AG04450 (cell line): ENCODE results near the gene SESN3. TPM values are rescaled to one million over a fixed set of nuclear protein-coding genes. Genes with fewer than 3 reads are reported as not detected.
"Not testable (repeated sequence)": the region's sequence is repeated elsewhere in the genome, so short reads cannot be mapped to it uniquely, and the experiment has no call there.

ENCODE experiments used
- CTCF ChIA-PET: fragments of 300-600, 350-600 bp; formaldehyde crosslinking; extraction: SDS; loops from one replicate; lab custom pipeline; 2022; ENCODE audit warnings: antibody characterized with exemption, inconsistent platforms; lab: Charles Lee
- POLR2A ChIA-PET: fragments of 350-600 bp; formaldehyde crosslinking; extraction: SDS; loops from one replicate; lab custom pipeline; 2021; ENCODE audit warnings: antibody characterized with exemption, inconsistent platforms; lab: Yijun Ruan, JAX
- DNase-seq: peaks from one replicate; pipeline ENCODE4 v3.0.0-alpha.2; 2011; ENCODE audit warnings: low read depth, low spot score
- H3K27ac ChIP-seq: one replicate; pipeline ENCODE4 v1.5.1; 2012; ENCODE audit warnings: low read depth, low read length, control low read depth
- H3K27me3 ChIP-seq: one replicate; pipeline ENCODE4 v1.6.0; 2012; ENCODE audit warnings: low read length; ENCODE audit not compliant: control insufficient read depth, insufficient read depth
- H3K4me3 ChIP-seq: 2 replicates; pipeline ENCODE4 v1.5.1; 2011; ENCODE audit warnings: mild to moderate bottlenecking, low read depth, low read length, control low read depth
- H3K9me3 ChIP-seq: 2 replicates; pipeline ENCODE4 v1.5.1; 2012; ENCODE audit warnings: low read length; ENCODE audit not compliant: control insufficient read depth, insufficient read depth
- polyA minus RNA-seq: library from RNA; depleted of rRNA, polyadenylated mRNA; stranded (reverse); fragments of >200 nt; gene quantifications from 2 replicates; pipeline ENCODE4 v1.2.3, GENCODE V29; 2011; rRNA and poly(A)+ RNA removed
- polyA plus RNA-seq: library from polyadenylated mRNA; depleted of rRNA; stranded (reverse); fragments of >200 nt; gene quantifications from 2 replicates; pipeline ENCODE4 v1.2.3, GENCODE V29; 2011; rRNA removed
- TF ChIP-seq, protein P1 (sequence below): IDR thresholded peaks from 2 replicates; pipeline ENCODE4 v1.5.1; 2011; ENCODE audit warnings: low read depth, low read length, control low read depth, inconsistent platforms

SESN3 gene, protein sequence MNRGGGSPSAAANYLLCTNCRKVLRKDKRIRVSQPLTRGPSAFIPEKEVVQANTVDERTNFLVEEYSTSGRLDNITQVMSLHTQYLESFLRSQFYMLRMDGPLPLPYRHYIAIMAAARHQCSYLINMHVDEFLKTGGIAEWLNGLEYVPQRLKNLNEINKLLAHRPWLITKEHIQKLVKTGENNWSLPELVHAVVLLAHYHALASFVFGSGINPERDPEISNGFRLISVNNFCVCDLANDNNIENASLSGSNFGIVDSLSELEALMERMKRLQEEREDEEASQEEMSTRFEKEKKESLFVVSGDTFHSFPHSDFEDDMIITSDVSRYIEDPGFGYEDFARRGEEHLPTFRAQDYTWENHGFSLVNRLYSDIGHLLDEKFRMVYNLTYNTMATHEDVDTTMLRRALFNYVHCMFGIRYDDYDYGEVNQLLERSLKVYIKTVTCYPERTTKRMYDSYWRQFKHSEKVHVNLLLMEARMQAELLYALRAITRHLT
- 2.8 and 4.2 TPM in 2 replicates for polyA plus RNA-seq
- polyA minus RNA-seq, result 4.1 and 6.6 TPM in 2 replicates

DNA sequence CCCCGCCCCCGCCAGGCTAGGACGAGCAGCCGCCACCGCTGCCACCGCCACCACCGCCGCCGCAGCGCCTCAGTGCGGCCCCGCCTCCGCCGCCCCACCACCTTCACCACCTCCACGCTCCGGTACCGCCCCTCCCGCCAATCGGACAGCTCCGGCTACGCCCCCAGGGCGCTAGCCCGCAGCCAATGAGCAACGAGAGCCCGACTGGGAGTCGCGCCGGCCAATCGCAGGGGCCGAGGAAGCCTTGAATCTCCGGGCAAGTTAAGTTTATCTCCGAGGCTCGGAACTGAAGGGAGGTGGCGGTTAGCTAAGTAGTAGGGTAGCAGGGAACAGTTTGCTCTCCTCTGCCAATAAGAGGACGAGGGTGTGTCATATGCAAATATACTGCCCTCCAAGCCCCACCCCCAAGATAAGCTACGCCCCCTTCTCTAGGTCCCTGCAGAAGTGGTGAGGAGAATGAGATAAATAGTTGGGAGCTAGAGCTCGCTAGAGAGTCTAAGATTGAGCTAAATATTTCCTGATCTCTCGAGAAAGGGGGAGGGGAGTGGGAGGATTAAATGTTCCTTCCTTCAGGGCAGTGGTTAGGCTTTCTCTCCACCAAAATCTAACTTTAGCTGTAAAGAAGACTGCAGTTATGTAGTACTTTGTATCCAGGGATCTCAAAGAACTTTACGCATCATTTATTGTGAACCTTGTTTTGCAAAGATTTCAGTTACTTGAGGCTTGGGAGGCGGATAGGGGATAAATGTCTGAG, at the start of gene SESN3:
SESN3 (minus strand) TSS at position 76 of the 754 bp plus-strand sequence. CDS start 342 bp downstream, outside the sequence.
- H3K27ac ChIP-seq, result peak within 1 kb of the TSS; percentile 42
- peak; percentile 90 for DNase-seq
- H3K4me3 ChIP-seq, result peak within 1 kb of the TSS; percentile 59
- H3K9me3 ChIP-seq, result peaks cover 4% of the 10 kb centered on the region; the same call in 1 of the 2 replicates
- TF ChIP-seq, protein P1, sequence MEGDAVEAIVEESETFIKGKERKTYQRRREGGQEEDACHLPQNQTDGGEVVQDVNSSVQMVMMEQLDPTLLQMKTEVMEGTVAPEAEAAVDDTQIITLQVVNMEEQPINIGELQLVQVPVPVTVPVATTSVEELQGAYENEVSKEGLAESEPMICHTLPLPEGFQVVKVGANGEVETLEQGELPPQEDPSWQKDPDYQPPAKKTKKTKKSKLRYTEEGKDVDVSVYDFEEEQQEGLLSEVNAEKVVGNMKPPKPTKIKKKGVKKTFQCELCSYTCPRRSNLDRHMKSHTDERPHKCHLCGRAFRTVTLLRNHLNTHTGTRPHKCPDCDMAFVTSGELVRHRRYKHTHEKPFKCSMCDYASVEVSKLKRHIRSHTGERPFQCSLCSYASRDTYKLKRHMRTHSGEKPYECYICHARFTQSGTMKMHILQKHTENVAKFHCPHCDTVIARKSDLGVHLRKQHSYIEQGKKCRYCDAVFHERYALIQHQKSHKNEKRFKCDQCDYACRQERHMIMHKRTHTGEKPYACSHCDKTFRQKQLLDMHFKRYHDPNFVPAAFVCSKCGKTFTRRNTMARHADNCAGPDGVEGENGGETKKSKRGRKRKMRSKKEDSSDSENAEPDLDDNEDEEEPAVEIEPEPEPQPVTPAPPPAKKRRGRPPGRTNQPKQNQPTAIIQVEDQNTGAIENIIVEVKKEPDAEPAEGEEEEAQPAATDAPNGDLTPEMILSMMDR, result no peak
- H3K27me3 ChIP-seq, result peaks cover 23% of the 10 kb centered on the region
- ChIA-PET CTCF (interaction anchor here (0.5 to 1.6 kb wide), 6 partner anchors 10 to 533 kb away, joined by 3 to 13 read pairs (median 4); no protein-coding TSS in a partner anchor), POLR2A (interaction anchor here (0.5 to 0.8 kb wide), 2 partner anchors 12 to 908 kb away, joined by 5 to 6 read pairs; no protein-coding TSS in a partner anchor)

DNA sequence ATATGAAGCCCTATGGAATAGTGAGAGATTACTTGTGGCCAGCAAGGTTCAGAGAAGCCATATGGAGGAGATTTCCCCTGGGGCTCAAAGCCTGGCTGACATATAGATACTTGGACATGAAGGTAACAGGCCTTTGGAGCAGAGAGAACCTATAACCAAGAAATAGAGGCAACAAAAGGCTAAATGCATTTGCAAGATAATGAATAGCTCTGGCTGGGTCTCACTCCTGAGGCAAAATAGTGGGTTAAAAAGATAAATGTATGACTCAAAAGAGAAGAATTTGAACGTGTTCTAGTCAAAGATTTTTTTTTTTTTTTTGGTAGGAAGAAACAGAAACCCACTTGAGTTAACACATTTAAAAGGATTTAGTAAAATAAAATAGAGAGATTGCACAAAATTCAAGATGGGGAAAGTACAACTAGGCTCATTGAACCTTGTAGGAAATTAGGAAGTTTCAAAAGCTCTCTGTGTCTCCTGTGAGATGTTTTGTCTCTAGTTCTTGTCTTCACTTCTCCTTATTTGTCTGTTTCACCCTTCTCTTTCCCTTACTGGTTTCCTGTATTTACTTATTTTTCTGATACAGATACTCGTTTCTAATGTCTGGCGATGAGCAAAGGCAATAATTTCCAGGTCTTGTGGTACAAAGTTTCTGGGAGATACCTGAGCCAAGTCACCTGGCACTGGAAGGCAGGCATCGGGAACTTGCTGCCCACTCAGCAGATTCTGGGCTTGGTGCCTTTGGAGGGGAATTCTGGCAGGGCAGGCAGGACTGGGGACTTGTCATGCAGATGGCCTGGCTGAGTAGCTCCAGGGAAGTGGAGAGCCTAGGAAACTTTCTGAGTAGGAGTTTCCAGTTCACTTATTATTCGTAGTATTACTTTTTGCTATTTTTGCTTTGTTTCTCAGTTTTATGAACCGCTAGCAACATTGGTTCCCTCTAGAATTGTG, 49.2 kb upstream of the SESN3 start:
- Histone ChIP-seq H3K4me3 (no peak overlapping the region), H3K27ac (no peak overlapping the region), H3K27me3 (no peaks in the 10 kb centered on the region), H3K9me3 (no peaks in the 10 kb centered on the region)
- ChIA-PET CTCF (no interaction called here), POLR2A (no interaction called here)
- TF ChIP-seq, protein P1, result no peak
- no peak for DNase-seq

DNA sequence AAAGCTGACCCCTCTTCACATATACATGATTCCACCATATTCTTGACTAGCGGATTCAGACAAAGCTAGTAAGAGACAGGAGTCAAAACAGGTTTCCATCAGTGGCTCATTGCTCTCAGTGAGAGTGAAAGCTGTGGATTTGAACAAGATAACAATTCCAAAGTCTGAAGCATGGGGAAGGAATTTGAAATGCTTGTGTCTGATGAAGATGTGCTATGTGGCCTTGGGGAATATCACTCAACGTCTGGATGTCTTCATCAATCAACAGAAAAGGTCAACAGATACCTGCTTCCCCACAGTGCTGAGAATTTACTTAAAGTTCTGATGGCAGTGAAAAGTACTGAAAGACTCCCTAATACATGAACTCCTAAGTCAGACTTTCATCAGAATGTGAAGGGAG, 46.9 kb upstream of the SESN3 start:
- H3K9me3 ChIP-seq, result no peaks in the 10 kb centered on the region
- no peaks in the 10 kb centered on the region for H3K27me3 ChIP-seq
- no peak for DNase-seq
- CTCF ChIA-PET, result no interaction called here
- TF ChIP-seq, protein P1, result no peak
- POLR2A ChIA-PET, result no interaction called here
- no peak overlapping the region for H3K4me3 ChIP-seq
- no peak overlapping the region for H3K27ac ChIP-seq

DNA sequence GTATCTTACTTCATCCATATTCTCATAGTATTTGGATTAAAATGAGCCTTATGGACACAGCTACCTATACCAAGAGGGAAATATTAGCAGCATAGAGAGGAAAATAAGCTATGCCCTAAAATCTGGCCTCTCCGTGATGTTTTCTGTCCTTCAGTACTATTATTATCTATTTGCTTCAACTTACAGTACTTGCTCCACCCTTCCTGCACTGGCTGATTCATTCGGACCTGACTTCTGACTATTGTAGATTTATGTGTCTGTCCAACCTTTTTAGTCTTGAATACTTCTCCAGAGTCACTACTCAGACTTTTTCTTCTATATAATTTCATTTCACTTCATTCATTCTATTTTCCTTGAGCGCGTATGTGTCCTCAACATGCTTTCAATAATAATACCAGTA, 45.1 kb upstream of the SESN3 start:
- TF ChIP-seq, protein P1, result no peak
- Histone ChIP-seq H3K9me3 (no peaks in the 10 kb centered on the region), H3K27me3 (no peaks in the 10 kb centered on the region), H3K27ac (no peak overlapping the region), H3K4me3 (no peak overlapping the region)
- no peak for DNase-seq
- CTCF ChIA-PET, result interaction anchor here (1.4 kb wide), 1 partner anchor 430 kb away, joined by 6 read pairs; no protein-coding TSS in a partner anchor
- POLR2A ChIA-PET, result no interaction called here

DNA sequence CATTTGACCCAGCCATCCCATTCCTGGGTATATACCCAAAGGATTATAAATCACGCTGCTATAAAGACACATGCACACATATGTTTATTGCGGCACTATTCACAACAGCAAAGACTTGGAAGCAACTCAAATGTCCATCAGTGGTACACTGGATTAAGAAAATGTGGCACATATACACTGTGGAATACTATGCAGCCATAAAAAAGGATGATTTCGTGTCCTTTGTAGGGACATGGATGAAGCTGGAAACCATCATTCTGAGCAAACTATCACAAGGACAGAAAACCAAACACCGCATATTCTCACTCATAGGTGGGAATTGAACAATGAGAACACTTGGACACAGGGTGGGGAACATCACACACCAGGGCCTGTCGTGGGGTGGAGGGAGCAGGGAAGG, 42.6 kb upstream of the SESN3 start:
- H3K9me3 ChIP-seq, CTCF ChIA-PET, H3K4me3 ChIP-seq, H3K27ac ChIP-seq, POLR2A ChIA-PET, H3K27me3 ChIP-seq, DNase-seq: not testable (repeated sequence)
